GM18870 (cell line): ENCODE data around the gene REXO4.

Experiments
- ATAC-seq: cut with Tn5 transposase; IDR thresholded peaks from one replicate; pipeline ENCODE4 v1.9.1; 2021; ENCODE audit warnings: moderate library complexity; ENCODE audit not compliant: unreplicated experiment

The REXO4 gene

DNA sequence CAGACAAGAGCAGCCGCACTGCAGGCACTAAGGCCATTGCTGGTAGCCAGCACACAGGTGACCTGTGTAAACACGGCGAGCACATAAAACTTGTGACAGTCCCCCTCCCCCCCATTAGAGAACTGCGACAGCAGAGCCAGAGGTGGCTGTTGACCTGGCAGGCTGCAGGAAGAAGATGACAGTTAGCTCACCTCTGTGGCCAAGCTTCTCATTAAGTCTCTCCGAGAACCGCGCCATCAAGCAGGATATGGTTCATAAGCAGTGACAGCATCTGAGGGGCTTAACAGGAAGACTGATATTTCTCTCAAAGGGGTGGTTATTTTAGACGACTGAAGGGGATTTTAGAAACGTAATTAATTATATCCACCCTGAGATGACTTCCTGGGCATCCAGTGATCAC, 47.1 kb downstream of the REXO4 start:
- no peak for ATAC-seq

DNA sequence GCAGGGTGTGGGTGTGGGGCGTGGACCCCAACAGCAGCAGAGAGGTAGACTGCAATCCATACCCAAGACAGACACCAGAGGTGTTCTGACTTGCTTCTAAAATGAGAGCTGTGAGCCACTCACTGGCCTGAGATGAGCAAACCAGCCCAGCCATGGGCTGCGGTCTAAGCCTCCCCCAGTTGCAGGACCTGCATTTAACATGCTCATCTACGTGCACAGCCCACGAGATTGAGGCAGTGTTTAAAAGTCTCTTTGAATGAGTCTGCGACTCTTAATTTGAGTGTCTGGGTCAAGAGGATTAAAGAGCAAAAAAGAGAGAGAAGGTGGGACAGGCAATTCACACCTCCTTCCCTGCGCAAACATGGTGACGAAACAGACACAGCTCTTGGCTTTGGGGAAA, 47.9 kb downstream of the REXO4 start:
- ATAC-seq, result no peak

DNA sequence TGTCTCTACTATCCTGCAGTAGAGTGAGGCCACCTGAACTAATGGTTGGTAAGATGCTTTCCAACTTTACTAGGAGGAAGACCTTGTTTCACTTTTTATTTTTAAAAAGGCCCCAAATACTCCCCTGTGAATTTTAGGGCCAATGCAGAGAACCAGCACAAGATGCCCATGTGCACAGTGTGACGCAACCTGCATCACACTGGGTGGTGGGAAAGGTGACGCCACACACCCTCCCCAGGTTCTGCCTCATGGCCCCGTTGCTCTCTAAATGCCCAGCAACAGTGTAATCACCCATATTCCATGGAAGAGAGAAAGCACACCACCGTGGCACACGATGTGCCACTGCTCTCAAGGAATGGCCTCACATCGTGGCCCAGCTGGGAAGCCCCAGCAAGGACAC, 48.4 kb downstream of the REXO4 start:
- no peak for ATAC-seq

DNA sequence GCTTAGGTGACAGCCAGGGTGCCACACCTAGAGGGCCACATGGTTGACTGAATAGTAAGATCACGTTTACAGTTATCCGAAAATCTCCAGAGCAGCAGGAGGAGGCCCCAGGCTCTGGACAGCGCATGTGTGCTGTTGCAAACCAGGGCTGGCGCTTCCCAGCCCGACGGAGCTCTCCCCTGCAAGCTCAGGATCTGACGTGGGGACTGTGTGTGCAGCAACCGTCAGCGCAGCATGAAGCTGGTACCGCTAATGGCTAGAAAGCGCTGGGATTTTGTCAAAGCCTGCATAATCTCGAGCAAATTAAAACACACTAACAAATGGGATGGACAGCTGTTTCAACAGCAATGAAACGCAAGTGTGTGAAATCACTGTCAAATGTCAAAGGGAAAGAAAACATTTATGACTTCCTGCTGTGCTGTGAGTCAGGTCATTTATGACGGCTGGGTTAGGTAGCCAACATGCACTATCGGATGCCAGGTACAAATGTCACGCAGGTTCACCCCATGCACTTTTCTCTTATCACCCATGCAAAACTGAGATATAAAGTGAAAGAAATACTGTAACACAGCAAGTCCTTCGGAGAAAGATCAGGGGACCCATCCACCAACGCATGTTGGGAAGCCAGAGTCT, 49.4 kb downstream of the REXO4 start:
- ATAC-seq, result no peak

DNA sequence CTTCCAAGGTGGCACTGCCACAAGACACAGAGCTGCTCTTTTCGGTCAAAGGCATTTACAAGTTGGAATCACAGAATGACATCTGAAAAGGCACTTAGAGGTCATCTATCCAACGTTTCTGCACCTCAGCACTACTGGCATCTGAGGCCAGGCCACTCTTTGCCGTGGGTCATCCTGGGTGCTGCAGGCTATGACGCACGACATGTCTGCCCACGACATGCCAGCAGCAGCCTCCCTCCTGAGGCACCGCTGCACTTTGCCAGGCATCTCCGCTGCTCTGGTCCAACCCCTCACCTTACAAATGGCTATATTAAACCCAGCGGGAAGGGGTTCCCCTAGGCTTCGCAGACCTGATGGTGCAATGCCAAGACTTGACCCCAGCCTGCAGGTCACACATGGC, 50.0 kb downstream of the REXO4 start:
- no peak for ATAC-seq

DNA sequence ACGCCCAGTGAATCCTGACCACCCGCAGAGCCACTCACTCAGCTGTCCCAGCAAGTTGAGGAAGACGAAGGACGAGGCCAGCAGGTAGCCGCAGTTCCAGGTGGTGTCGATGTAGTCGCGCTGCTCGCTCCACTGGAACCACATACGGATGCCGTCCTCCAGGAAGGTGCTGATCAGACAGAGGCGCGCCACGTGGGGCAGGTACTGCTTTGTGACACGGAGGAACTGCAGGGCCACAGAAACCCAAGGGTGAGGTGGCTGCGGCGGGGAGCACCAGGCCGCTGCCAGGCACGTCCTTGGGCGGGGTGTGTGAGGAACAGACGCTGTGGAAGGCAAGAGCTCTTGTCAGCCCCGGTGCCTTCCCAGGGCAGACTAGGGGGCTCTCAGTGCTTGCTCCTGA, 50.6 kb downstream of the REXO4 start:
- no peak for ATAC-seq

DNA sequence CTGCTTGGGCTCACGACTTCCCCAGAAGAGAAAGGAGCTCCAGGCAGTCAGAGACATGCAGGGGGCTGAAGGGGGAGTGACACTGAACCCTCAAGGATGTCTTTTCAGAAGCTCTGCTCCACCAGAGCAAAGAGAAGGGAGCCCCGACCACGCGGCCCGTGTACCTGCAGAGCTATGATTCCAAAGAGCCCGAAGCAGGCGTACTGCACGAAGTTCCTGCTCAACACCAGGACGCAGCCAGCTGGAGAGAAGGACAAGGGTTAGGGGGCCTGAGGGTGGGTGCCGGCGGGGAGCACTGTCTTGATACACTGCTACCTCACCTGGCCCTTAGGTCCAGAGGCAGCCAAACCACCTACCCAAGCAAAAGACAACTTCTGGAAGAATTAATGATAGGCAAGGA, 51.4 kb downstream of the REXO4 start:
- no peak for ATAC-seq

DNA sequence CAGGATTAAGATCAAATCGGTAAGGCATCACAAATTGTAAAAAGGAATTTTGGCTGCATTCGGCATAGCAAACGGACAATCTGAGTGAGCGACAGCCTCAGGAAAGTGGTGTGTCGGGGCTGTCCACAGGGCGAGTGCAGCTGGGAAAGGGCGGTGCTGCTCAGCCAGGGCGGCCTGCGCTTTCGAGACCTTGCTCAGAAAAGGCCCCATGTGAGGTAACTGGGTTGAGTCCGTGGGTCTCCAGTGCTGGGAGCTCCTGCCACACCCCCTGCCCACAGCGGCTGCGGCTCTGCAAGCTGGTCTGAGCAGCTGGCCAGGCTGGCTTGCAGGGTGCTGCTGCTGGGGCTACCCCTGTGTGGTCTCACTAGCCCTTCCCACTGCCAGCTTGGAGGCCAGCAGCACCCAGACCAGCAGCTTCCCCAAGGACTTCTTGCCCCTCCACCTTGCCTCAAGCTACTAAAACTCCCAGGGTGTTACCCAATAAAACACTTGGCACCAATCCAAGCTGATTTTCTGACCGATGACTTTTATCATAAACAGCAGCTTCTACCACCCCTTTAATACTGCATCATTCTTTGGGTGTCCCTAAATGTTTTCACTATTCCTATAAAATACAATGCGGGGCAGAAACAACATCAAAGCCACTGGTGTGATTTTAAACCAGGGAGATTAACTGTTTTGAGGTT, 55.3 kb downstream of the REXO4 start:
- no peak for ATAC-seq

DNA sequence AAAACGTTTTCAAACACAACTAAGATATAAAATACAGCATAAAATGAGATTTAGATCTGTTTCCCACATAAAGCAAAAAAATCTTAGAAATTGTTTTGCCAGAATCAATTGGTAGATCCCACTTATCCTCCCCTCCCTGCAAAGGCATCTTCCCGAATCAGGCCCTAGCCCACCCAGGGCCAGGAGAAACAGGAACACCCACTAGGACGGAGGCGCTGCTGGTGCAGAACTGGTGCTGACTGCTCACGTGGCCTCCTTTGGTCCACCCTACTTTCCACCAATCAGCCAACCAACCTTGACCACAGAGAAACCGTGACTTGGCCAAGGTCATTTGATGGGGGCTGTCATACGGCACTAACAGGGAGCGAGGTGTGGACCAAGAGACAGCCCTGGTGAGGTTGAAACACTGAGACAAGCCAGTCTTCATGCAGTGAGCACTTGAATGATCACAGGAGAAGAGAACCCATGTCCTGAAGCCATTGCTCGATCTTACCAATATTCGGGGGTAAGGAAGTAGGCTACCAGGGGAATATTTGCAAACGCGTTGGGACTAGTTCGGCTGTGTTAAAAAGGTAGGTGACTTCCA, 56.2 kb downstream of the REXO4 start:
- ATAC-seq, result no peak

DNA sequence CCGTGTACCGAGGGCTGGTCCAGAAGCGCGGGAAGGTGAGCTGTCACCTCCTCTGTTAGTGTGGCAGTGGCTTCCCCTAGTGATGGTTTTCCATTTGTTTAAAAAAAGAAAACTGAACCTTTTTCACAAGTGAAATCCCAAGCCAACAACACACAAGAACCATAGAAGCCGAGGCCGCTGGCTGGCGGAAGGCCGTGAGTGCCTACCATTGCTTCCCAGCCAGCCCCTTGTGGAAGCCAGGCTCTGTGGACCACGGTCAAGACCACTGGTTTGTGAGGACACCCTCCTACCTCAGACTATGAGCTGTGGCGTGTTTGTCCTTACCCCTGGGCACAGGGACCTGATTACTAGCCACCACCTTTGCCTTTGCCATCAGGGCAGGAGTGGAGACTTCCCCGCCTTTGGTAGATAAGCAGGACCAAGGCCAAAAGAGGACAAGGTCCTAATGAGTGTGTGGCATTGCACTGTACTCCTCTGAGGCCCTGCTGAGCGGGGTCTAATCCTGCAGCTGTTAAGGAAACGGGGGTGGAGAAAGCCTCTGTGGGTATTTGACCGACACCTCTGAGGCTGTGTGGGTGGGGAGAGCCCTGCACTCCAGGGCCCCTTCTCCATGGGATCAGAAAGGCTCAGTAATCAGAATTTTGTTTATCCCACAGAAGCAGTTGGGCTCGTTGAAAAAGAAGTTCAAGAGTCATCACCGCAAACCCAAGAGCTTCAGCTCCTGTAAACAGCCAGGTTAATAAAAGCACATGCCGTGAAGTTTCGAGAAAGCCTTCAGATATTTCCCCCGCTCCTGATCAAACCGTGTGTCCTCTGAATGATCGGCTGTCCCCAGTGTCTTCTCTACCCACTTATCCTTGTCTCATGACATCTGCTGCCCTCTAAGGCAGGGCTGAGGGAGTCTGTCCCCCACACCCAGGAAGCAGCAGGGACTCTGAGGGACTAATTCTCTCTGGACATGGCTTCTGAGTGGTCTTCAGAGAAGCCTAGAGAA, 57.1 kb downstream of the REXO4 start:
- no peak for ATAC-seq

DNA sequence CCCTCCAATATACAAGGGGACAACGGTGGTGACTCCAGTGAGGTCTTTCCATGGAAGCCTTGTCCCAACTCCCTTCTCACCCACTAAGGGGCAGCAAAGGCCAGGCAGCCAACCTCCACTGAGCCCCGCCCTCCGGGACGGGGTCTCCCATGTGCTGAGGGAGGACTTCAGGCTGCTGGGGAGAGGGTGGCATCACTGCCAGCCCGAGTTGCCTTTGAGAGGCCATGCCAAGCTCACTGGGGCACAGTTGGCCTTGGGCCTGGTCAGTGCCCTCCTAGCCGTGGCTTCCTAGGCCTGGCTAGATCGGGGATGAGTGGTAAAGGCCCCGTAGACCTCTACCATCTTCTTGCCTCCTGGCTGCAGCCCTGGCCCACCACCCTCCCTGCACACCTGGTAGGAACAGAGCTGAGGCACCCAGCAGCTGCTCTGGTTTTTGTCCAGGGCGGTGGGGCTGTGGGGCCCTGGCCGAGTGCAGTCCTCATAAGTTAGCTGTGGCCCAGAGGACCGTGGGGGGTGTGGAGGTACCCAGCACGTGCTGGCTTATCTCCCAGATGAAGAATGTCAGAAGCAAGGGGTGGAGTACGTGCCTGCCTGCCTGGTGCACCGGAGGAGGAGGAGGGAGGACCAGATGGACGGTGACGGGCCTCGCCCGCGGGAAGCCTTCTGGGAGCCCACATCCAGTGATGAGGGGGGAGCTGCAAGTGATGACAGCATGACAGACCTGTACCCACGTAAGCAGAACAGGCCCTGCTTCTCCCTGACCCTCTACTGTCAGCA, 58.2 kb downstream of the REXO4 start:
- no peak for ATAC-seq

DNA sequence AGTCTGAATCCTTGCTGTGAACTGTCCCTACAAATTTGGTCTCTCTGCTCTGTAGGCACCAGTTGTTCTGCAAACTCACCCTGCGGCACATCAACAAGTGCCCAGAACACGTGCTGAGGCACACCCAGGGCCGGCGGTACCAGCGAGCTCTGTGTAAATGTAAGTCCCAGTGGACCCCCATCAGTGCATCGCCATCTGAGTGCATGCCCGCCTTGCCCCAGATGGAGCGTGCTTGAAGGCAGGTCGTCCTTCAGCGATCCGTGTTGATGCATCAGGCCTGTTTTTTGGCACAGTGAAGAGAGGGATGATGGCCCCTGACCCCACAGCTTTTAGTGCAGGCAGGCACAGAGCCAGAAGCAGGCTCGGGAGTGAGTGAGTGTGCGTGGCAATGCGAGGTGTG, 60.2 kb downstream of the REXO4 start:
- ATAC-seq, result no peak

DNA sequence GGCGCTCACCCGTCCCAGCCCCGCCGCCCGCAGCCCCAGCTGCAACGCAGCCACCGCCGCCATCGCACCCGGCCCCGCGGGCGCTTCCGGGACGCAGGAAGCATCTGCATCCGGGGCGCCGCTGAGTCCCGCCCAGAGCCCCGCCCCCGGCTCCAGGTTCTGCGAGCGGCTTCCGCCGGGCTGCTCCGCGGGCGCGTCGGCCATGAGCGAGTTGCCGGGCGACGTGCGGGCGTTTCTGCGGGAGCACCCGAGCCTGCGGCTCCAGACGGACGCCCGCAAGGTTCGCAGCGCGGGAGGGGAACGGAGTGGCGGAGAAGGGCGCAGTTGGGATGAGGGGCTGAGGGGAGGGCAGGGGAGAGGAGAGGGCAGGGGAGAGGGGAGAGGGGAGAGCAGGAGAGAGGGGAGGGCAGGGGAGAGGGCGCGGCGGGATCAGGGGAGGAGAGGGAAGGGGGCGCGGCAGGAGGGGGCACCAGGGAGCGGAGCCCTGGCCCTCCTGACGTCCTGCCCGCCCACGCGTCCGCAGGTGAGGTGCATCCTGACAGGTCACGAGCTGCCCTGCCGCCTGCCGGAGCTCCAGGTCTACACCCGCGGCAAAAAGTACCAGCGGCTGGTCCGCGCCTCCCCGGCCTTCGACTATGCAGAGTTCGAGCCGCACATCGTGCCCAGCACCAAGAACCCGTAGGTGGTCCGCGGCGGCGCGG, 61.3 kb downstream of the REXO4 start, which contains the start of the genes SURF1 and SURF2:
Gene SURF1 (minus strand): TSS at position 97 of the 701 bp plus-strand sequence. CDS start 34 bp downstream, at position 63.
Gene SURF2 (plus strand): TSS at position 160 of the 701 bp plus-strand sequence. CDS start 43 bp downstream, at position 203.
- ATAC-seq, result no peak
